NK-92 (cell line): Measurements from ENCODE around the gene SST.
"Not testable (repeated sequence)": the region's sequence is repeated elsewhere in the genome, so short reads cannot be mapped to it uniquely, and the experiment has no call there.

Experiments
- DNase-seq: peaks from one replicate; lab custom pipeline; 2025; ENCODE audit not compliant: unreplicated experiment; lab: John Stamatoyannopoulos, UW

Gene SST

DNA sequence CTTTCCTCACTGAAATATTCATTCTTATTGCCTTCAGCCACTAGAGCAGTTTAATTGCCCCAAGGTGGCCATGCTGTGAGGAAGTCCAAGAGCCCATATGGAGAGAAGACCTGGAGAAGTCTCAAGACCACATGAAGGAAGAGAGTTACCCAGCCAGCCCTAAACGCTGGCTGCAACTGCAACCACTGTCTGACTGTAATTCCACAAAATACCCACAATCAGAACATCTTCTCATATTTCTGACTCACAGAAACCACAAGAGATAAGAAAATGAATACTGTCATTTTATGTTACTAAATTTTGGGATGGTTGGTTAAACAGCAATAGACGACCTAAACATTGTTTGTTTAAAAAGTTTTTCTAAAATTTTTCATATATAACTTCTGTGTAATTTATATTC, 14.7 kb upstream of the SST start:
- no peak for DNase-seq

DNA sequence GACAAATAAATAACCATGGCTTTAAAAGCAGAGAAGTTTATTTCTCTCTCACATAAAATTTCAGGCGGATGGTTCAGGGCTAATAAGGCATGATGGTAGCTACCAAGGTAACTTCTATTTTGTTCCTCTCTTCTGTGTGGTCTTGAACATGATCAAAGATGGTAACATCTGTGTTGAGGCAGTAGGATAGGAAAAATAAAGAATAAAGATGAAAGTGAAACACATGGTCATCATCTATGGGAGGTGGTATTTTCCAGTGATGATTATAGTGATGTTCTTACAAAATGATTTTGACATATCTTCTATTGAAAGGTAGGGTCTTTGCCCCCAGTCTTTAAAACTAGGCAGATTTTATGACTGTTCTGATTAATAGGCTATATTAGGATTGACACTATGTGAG, 14.2 kb upstream of the SST start:
- no peak for DNase-seq

DNA sequence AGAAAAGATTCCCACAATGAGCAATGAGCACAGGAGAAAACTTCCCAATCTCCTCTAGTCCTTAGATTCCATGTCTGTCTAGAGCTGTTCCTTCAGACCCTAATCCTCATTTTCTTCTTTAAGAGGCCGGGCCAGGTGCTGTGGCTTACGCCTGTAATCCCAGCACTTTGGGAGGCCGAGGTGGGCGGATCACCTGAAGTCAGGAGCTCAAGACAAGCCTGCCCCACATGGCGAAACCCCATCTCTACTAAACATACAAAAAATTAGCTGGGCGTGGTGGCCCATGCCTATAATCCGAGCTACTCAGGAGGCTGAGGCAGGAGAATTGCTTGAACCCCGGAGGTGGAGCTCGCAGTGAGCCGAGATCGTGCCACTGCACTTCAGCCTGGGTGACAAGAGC, 11.6 kb upstream of the SST start:
- not testable (repeated sequence) for DNase-seq

DNA sequence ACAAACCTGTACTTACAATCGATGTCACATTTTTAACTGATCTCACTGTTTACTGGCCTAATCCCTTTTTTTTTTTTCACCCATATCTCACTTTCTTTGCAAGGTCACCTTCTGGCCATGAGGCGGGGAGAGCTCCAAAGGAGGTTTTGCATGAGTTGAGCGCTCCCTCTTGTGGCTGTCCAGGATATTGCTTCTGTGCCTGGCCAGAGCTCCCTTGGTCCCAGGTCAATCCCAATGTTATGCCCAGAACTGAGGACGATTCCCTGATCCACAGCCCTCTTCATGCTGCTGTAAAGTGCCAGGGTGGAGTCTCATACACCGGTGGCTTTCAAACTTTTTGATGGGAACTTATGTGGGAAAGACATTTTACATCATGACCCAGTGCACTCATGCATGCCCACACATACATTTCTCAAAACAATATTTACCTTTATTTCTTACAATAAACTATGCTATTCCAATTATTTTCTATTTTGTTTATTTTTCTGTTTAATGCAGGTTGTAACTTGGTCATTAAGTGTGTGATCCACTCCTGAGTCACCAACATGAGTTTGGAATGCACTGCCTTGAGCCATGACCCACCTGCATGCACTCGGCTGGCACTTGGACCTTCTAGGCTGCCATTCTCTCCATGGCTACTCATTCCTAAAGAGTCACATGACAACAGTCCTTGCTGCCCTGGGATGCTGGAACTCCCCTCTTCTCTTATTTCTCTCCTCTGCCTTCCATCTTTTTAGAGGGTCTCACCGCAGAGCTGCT, 9.6 kb upstream of the SST start:
- DNase-seq: no peak

DNA sequence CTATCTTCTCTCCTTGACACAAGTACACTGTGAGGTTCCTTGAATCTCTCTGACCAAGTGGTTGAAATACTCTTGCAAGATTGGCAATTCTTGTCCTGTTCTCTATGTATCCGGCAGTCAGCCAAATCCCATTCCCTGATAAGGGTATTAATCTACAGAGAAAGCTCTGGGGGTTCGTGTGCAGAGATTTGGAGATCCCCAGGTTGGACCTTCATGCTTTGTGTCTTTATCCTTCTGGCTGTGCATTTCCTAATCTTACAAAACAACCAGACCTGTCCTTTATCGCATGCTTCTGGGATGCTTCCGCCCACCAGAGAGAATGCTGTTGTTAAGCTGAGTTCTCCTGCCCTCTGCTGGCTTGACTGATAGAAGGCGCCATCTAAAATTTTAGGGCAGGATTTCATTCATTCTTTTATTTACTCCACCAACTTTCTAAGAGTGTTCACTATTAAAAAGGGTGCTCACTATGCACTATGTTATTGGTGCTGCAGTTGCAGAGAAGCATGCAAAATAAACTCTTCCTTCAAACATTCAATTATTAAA, 8.6 kb upstream of the SST start:
- DNase-seq: no peak

DNA sequence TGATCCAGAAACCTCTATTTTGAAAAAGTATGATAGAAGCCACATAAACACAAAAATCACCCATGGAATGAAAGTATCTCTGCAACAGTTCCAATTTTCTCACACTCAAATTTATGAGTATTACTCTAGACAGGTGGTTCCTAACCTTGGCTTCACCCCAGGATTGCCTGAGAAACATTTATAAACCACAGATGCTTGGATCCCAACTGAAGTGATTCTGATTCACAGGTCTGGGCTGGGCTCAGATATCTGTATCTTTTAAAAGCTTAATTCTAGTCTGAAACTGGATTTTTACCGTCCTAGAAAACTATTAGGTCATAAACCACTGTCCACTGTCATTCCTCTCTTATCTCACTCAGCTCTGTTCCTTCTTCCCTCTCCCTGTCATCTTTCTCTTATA, 7.4 kb upstream of the SST start:
- no peak for DNase-seq

DNA sequence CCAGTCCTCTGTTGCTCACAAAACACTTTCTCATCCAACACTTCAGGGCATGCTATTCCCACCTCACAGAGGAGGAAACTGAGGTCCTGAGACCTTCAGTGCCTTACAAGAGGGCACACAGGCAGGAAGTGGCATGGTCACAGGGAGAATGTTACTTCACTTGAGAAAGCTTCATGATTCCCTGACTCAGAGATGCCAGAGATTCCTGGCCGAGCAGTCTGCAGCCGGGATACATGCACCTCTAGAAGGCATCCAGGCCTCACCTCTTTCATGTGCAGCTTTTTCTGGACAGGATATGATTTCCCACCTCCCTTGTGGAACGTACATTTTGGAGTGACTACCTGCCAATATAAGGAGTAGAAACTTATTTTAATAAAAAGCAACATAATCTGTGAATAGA, 2.8 kb upstream of the SST start:
- DNase-seq: no peak

DNA sequence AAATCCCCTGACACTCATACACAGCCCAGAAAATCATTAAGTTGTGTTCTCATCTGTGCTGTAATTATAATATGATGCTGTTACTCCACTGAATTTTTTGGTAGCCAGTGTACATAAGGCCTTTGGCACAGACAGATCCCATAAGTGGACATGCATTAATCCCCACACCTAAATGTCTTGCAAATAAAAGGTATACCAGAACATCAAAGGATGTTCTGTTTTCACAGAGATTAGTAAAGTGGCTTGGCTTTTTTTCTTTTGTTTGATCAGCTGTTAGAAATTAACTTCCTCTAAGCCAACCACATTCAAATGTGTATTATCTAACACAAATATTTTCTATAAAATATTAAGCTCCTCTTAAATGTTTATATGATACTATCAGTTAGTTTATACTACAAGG, 2.7 kb downstream of the SST start:
- no peak for DNase-seq

DNA sequence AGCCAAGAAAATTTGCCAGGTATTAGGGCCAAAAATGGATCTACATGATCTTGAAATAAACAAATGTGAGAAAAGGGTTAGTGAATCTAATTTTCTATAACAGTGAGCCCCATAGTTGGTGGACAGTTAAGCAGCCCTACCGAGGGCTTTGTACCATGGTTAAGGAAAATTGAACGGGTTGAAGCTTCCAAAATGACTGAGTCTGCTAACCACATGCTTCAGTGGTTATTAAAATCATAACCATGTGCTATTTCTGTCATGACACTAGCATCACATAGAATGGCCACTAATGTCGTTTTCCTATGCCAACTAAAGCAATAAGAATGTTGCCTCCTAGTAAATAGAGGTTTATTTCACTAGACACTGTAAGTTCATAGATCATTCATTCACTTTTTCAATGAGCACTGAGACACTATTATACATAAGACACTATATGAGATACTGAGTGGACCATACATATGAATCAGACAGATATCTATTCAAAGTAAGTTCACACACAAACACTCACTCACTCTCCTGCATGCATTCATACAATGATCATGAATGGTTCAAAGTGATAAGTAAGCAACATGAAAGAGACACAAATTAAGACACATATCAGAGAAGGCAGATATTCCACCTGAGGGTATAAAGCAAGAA, 4.3 kb downstream of the SST start:
- no peak for DNase-seq

DNA sequence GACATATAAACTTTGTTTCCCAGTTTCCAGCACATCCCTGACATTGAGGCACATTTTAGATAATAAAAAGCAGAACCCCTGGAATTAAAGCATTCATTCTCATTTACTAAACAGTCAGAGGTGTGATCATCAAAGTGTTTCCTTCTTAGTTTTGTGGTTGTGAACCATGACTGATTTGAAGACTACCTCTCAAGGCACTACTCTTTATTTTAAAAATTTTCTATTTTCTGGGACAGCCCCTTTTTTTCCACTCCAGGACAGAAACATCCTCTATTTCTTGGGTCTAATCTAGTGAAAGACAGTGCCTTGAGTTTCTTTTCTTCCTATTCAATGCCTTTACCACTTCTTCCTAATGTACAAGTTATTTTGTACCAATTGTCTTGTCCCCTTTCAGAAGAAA, 5.2 kb downstream of the SST start:
- DNase-seq: no peak

DNA sequence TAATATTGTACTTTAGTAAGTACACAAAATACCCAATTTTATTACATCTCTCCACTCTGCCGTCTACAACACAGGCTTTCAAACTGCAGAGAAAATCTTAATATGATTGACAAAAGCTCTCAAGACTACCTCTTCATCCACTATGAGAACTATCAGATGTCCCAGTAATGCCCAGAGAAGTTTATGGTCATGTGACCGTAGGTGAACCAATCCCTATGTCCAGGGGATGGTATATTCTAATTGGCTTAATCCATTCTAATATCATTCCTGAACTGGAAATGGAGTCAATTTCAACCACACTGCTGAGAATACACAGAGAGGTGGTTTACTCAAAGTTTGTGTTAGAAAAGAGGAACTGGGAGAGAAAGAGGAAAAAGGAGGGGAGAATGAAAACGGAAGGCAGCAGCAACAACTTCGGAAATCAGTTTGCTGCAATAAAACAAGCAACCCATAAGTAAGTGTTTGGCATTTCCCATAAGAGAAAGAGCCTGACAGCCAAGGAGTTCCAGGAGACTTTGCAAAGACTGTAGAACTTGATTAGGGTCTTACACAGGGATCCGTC, 7.3 kb downstream of the SST start:
- DNase-seq: no peak

DNA sequence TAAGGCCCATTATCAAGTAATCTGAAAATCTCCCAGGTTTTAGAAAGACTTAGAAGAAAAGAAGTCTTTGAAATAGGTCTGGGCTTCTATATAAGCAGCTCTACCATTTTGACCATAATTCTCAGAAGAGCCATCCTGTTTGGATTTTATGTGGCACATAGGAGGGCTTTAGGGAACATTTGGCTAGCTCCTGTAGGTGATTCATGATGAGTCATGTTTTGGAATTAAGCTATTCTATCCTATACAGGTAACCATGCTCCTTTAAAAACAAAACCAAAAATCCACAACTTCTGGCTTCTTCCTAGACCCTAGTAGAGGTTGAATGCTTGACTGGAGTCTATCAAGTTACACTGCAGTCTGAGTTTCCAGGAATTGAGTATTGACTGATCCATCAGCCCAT, 8.9 kb downstream of the SST start:
- DNase-seq: no peak

DNA sequence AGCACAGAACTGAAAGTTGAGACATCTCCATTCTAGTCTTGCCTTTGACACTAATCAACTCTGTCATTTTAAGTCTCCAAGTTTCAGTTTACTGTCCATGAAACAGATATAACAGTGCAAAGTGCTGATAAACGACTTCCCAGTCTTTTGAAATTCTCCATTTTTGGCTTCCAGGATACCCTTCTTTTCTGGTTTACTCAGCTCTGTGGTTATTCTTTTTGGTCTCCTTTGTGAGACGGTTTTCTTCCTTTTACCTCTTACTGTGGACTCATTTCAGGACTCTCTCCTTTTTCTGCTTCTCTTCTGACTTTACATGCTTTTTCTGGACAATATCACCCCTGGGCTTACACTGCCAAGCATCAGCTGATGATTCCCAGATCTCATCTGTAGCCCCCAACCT, 18.9 kb downstream of the SST start:
- DNase-seq: no peak

DNA sequence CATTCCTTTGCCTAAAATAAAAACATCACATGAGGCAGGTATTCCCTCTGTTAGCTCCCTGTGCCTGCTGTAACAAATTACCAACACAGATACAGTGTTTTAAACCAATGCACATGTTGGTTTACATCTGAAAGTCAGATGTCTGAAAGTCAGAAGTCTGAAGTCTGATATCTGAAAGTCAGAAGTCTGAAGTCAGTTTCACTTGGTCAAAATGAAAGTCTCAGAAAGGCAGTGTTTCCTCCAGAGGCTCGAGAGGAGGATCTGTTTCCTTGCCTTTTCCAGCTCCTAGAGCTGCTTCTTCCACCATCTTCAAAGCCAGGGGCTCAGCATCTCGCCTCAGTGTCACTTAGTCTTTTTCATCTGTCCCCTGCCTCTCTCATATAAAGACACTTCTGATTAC, 22.0 kb downstream of the SST start:
- DNase-seq: no peak

DNA sequence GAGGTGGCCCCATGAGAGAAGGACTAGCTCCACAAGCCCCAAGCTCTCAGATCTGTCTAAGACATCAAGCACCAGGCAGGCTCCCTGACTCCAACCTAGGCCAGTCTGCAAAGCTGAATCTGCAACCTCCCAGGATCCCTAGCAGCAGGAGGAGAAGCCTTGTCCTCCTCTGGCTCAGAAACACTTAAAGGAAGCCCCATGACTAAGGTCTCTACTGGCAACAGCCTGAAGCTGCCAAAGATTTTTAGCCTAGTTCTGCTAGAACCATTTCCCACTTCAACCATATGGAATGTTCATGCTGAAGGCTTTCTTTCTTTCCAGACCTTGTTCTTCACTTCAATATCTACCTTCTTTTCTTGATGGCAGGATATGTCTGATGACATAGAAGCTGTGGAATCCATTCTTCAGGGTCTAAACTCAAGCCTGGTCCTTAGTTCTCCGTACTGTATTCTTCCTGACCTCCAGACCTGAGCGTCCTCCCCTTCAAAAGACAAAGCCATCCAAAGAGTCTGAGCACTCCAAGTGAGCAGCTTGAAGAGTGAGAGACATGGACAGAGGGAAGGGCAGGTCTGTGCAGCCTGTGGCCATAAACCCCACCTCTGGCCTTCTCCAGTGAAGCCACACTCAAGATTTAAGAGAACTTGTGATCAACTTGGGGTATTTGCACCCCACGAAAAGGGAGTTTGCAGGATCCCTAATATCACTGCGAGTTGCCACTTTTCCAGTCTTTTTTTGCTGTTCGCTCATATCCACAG, 23.1 kb downstream of the SST start:
- DNase-seq: no peak

DNA sequence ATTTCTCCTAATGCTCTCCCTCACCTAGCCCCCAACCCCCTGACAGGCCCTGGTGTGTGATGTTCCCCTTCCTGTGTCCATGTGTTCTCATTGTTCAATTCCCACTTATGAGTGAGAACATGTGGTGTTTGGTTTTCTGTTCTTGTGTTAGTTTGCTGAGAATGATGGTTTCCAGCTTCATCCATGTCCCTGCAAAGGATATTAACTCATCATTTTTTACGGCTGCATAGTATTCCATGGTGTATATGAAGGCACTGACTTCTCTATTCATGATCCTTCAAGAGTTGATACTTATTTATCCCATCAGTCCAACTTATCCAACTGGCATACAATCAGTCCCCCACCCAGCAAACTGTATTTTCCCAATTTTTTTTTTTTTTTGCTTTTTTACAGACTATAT, 24.8 kb downstream of the SST start:
- not testable (repeated sequence) for DNase-seq

DNA sequence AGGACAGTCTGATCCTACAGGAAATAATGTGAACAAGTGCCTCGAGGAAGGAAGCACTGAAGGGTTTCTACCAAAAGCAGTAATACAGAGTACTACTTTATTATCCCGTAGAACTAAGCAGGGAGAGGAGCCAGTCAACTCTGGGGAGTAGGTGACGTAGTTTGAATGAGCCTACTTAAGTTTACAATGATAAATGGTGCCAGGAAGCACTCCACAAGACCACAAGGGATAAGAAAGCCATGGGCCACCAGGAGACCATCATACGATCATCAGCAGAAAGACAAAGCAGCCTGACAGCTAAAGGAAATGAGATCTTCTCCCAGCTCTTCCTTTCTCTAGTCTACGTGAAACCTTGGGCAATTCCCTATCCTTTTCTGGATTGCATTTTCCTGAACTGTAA, 27.3 kb downstream of the SST start:
- DNase-seq: no peak

DNA sequence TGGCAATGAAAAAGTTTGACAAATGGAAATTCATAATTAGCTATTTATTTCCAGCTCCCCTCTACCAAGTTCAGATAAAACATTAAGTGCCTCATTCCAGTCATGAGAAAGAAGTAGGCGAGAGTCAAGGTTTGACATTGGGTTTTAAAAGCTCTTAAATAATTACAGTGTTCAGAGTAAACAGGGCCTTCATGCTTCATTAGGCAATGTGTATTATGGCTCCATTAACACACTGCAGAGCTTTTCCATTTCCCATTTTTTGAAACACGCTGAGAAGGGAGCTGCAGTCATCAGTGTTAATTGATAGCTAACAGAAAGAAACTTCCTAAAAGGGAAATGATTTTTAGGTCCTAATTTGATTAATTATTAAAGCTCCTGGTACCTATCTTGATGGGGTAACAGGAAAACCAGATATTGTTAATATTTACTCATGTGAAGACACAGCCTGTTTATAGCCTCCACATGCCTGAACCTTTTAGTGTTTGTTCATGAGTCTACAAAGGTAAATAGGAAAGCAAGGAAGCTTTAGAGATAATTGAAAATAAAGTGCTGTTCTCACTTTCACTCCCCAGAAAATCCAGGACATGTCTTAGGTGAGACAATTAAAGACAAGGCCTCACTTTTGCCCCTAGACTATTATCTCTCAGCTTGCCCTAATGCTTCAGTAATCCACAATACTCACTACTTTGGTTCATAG, 28.7 kb downstream of the SST start:
- no peak for DNase-seq

DNA sequence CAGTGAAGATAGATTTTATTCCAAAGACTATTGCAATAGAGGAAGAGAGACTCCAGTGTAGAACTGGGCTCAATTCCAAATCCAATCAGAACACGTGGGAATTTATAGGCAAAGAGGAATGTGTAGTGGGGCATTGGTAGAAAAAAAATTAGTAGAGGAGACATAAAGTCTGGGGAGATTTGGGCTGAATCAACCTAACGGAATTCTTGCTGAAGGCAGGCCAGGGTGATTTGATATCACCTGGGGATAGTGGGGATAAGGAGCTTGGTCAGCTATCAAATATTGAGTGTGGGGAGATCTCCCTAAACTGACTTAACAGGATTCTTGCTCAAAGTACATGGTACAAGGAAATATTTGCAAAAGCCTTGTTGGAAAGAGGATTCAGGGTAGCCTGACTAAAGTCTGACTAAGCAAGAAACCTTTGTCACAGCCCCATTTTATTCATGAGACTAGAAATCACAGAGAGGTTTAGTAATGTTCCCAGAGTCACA, 29.6 kb downstream of the SST start:
- no peak for DNase-seq

DNA sequence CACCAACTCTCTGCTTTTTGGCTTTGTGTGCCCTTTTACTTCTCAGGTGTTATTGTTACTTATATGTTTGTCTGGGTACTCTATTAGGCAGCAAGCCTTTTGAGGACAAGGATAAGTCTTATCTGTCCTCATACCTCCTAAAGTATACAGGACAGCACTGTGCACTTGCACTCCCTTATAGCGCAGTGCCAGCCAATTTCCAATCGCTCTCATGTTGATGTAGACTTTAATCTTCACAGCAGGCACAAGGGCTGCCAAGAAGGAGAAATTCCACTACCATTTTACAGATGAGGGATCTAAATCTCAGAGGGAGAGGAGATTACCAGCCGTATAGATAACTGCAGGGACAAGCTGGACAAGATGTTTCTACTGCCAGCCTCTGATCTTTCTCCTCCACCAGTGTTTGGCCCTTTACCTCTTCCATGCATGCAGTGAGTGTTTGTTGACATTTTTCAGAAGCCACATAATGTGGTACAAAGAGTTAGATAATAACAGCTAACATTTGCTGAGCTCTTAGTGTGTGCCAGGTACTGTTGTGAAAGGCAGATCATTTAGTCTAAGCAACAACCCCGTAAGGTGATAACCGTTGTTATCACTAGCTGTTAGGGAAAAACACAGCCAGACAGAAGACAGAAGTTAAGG, 30.1 kb downstream of the SST start:
- DNase-seq: no peak
